GM10266 (cell line): ENCODE measurements around the gene KNSTRN.

Experiments used
- DNase-seq: peaks from one replicate; pipeline ENCODE4 v3.0.0; 2012; ENCODE audit errors: extremely low spot score
- CTCF ChIP-seq: IDR thresholded peaks from 2 replicates; pipeline ENCODE4 v1.5.1; 2012; ENCODE audit warnings: mild to moderate bottlenecking, low read depth; ENCODE audit not compliant: control insufficient read depth, insufficient read depth; ENCODE audit errors: missing control alignments

KNSTRN gene

DNA sequence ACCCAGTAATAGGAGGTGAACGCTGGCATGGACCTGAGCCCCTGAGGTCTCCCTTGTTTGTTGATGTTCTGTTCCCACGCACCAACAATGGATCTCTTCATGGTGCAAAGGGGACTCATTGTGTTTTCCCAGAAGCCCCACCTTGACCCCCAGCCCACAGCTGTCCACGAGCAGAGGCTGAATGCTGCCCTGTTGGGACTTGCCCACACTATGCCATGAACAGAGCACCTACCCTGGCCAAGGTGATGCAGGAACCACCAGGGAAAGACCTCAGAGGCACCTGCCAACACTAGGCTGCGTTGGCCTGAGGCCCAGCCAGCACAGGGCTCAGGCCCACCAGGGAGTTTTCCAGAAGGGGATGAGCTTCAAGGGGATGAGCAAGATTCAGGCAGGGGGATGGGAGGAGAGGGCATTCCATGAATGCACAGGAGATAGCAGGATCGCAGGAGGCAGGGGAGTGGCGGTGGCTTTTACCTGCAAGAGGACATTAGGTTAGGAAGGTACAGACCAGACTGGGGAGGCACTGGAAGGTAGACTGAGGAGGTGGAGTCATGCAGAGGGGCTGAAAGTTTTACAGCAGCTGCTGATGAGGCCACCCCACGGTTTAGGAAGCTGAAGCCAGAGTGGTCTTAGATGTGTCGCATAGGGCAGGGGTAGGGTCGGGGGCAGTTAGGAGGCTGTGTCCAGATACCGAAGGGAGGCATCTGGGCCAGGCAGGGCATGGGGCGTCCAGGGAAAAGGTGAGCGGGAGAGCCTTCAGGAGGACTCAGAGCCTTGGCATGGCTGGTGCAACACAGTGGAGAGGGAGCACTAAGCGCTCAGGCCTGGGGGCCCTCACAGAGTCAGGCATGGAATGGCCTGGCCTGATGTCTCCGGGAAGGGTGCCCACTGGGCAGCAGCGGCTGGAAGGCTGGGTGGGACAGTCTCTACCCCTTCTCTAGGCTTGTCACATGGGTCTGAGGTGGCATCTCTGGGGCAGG lies 35.7 kb upstream of the KNSTRN start:
- no peak for DNase-seq
- no peak for TF ChIP-seq CTCF

GRCh38 chr15:40347559-40348473 lies 34.7 kb upstream of the KNSTRN start:
- no peak for TF ChIP-seq CTCF
- no peak for DNase-seq

DNA sequence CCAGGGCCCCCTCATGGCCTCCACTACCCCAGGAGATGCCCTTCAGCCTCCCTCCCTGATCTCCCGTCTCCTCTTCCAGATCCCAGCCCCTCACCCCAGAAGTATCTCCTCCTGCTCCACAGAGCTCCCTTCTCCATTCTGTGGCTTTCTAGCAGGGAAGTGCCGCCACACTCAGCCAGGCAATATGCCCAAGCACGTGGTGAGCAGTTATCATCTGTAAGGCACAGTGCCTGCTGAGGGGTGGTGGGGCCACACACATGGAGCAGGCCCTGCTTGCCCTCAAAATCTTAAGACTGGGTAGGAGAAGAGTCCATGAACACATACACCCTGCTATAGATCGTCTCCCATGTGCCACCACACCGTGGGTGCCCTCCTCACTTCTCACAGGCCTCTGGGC lies 34.0 kb upstream of the KNSTRN start:
- no peak for DNase-seq
- no peak for TF ChIP-seq CTCF

DNA sequence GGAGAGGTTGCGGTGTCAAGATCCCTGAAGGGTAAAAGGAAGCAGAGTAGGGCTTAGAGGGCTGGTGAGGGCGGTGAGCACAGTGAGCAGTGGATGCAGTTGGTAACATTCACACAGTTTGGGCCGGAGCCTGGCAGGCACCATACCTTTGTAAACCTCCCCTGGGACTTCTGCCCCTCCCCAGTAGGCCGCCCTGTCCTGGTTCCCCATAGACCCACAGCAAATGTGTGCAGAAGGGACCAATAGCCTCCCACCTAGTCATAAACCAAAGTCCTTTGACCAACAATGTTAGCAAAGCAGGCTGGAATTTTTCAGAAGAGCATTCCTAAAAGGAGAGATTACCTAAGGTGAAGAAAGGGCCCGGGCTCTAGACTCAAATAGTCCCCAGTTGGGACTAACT lies 33.4 kb upstream of the KNSTRN start:
- no peak for TF ChIP-seq CTCF
- no peak for DNase-seq

GRCh38 chr15:40352281-40352901 lies 30.1 kb upstream of the KNSTRN start:
- no peak for TF ChIP-seq CTCF
- DNase-seq: no peak

- no peak for TF ChIP-seq CTCF
- DNase-seq: no peak
Measured at GRCh38 chr15:40353697-40354096, 28.8 kb upstream of the KNSTRN start.
